Measurements from ENCODE around the gene BAZ1A.

Gene BAZ1A, protein sequence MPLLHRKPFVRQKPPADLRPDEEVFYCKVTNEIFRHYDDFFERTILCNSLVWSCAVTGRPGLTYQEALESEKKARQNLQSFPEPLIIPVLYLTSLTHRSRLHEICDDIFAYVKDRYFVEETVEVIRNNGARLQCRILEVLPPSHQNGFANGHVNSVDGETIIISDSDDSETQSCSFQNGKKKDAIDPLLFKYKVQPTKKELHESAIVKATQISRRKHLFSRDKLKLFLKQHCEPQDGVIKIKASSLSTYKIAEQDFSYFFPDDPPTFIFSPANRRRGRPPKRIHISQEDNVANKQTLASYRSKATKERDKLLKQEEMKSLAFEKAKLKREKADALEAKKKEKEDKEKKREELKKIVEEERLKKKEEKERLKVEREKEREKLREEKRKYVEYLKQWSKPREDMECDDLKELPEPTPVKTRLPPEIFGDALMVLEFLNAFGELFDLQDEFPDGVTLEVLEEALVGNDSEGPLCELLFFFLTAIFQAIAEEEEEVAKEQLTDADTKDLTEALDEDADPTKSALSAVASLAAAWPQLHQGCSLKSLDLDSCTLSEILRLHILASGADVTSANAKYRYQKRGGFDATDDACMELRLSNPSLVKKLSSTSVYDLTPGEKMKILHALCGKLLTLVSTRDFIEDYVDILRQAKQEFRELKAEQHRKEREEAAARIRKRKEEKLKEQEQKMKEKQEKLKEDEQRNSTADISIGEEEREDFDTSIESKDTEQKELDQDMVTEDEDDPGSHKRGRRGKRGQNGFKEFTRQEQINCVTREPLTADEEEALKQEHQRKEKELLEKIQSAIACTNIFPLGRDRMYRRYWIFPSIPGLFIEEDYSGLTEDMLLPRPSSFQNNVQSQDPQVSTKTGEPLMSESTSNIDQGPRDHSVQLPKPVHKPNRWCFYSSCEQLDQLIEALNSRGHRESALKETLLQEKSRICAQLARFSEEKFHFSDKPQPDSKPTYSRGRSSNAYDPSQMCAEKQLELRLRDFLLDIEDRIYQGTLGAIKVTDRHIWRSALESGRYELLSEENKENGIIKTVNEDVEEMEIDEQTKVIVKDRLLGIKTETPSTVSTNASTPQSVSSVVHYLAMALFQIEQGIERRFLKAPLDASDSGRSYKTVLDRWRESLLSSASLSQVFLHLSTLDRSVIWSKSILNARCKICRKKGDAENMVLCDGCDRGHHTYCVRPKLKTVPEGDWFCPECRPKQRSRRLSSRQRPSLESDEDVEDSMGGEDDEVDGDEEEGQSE (N-terminal part only)

GRCh38 chr14:34875031-34875922, at the start of gene BAZ1A:
TSS of gene BAZ1A (minus strand) at chr14:34875360. CDS start at chr14:34874604, 756 bp downstream.
- DNase-seq, result peak; percentile 42

GRCh38 chr14:34920339-34920738, 45.2 kb upstream of the BAZ1A start:
- no peak for DNase-seq

- no peak for DNase-seq
These were observed 38.5 kb upstream of the BAZ1A start for GRCh38 chr14:34913619-34914018.

DNA sequence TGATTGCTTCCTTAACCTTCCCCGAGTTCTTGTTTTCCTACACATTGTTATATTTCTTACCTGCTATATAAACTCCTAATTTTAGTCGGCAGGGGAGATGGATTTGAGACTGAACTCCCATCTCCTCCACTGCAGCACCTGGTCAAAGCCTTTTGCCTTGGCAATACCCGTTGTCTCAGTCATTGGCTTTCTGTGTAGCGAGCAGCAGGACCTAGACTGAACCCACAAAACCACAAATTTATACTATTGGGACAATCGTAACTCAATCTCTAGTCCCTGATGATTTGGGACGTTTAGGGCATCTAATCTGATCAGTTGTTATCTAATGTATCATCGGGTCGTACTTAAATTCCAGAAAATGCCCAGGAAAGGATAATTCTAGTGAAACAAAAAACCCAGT, 37.8 kb upstream of the BAZ1A start:
- no peak for DNase-seq

- DNase-seq, result peak; percentile 5
These were observed 37.0 kb upstream of the BAZ1A start for GRCh38 chr14:34912182-34912581.

DNA sequence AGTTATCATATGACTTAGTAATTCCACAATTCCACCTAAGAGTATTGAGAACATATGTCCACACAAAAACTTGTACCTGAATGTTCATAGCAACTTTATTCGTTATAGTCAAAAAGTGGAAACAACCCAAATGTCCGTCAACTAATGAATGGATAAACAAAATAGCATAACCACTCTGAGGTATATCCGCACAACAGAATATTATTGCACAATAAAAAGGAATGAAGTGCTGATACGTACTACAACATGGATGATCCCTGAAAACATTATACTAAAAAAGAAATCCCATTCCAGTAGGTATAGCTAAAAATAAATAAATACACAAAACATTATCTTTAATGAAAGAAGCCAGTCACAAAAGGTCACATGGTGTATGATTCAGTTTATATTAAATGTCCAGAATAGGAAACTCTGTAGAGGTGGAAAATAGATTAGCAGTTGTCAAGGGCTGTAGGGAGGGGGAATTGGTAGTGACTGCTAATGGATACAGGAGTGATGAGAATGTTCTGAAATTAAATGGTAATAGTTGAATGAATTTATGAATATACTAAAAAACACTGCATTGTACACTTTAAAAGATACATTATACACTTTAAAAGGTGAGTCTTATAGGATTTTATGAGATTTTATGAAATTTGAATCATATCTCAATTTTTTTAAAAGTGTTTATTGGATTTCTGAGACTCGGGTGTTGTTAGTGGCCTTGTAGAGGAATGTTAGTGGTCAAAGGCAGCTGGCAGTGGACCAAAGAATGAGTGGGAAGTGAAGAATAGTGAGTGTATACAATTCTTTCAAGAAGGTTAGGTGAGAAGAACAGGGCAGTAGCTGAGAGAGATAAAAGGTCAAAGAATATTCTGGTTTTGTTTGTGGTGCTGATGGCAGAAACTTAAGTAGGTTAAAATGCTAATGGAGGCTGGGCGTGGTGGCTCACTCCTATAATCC, 36.3 kb upstream of the BAZ1A start:
- no peak for DNase-seq

DNA sequence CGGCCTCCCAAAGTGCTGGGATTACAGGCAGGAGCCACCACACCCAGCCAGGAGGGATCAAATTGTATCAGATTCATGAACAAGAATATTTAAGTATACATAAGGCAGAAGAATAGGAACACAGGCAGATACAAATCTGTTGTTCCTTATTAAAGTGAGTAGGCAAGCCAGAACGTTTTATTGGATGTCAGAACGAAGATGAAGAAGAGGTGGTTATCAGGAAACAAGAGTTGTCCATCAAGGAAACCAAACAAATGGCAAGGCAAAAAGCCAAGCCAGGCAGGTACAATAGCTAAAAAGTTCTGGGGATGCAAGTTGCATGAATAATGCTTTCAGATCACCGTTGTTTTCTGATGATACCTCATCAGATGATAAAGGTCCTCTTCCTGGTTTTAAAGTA, 31.1 kb upstream of the BAZ1A start:
- DNase-seq, result no peak

DNA sequence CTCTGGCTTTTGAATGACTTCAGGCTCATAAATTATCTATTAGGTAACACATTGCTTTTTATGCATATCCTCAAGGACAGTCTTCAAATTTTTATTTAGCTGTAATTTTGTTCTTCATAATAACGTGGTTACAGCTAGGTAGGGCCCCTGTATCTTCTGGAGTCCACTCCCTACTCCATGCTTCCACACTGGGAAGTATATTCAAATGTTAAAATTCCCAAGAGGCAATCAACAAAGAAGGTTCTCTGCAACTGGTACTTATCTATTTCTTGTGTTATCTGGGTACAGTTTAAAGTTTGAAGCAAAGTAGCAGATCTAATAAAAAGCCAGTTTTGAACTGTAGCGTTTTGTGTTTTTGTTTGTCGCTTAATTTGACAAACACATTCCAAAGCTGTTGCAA, 20.1 kb upstream of the BAZ1A start:
- DNase-seq, result no peak

DNA sequence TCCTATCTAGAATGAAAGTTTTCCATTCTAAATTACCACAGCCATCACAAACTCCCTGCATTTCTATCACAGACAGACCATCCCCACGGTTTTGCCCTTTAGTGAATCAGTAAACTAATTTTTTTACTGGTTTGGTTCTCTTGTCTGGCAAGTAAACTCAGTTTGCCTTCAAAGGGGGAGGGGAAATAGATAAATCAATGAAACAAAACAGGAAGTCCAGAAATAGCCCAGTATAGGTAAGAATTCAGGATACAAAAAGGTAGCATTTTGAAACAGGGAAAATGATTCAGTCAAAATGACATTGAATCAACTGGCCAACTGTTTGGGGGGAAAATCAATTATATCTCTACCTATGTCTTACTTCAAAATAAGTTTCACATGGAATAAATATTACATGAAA, 15.8 kb upstream of the BAZ1A start:
- DNase-seq, result no peak

GRCh38 chr14:34888186-34888585, 13.0 kb upstream of the BAZ1A start:
- DNase-seq, result no peak

DNA sequence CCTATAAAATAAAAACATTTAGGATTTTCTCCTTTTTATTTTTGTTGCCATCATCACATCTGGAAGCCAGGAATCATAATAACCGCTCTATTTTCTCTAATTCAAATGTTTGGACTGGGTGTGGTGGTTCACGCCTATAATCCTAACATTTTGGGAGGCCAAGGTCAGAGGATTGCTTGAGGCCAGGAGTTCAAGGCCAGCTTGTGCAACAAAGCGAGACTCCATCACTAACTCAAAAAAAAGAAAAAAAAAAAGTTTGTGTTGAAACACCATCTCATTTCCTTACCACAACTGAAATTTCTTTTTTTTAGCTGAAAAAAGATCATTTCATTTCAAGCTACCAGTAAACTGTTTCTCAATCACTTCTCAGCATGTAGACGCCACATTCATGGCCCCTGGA, 8.8 kb upstream of the BAZ1A start:
- no peak for DNase-seq

DNA sequence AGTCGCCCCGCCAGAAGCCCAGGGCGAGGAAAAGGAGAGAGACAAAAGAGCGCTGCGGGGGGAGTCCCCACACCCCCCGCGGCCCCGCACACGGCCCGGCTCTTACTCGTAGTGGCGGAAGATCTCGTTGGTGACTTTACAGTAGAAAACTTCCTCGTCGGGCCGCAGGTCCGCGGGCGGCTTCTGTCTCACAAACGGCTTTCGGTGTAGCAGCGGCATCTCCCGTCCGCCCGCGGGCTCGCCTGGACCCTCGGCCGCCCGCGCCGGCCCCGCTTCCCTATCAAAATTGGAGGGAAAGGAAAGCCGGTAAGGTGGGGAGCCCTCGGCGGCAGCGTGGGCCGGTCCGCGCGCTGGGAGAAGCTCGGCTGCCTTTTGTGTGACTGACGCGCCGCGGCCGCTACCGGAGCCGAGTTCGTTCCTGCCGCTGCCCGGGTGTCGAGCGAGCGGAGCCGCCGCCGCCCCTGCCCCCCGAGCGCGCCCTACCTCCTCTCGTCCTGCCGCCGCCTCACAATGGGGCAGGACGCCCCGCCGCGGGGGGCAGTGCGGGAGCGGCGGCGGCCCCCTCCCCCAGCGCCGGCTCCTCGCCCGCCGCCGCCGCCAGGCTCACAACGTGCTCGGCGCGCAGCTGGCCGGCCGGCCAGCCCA, 652 bp downstream of the BAZ1A start:
- peak; percentile 47 for DNase-seq

DNA sequence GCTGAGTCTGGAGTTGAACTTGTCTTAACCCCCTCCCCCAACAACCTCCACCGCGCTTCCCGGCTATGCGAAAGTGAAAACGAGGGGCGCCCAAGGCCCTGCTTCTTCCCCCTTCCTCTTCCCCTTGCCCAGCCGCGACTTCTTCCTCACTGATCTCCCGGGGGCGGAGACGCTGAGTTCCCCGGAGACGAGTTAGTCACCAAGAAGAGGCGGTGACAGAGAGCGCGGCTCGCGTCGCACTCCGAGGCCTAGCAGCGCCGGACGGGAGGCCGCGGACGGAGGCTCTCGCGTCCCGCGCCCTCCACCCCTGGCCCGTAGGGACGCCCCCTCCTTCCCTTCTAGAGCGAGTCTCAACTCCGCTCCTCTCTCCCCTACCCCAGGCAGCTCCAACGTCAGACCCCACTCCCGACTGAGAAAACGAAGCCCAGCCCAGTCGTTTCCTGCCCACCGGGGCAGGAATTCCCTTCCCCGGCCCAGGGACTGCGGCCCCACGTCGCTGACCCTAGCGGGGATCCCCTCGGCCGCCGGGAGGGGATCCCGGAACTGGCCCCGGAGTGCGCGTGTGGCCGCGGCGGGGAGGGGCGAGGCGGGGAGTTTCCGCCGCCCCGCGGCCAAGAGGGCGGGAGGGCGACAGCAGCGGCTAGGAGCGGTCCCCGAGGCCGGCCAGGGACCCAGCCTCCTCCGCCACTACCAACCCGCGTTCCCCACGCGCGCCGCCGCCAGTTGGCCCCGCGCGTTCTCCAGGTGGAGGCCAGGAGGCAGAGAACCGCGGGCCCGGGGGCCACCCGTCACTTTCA, 1.4 kb downstream of the BAZ1A start:
- peak; percentile 91 for DNase-seq

GRCh38 chr14:34872822-34873588, 2.2 kb downstream of the BAZ1A start:
- DNase-seq, result peak; percentile 26

DNA sequence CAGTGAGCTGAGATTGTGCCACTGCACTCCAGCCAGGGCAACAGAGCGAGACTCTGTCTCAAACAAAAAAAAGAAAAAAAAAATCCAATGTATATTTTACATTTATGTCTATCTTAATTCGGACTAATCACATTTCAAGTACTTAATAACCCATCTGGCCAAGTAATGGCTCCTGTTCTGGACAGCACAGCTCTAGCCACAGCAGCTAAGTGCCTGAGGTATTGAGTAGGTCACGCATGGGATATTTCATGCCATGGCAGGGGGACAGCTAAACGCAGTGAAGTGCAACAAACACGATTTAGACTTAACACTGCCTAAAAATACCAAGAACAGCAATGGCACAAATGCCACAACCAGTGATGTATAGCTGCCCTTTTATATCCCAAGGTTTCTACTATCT, 8.0 kb downstream of the BAZ1A start:
- DNase-seq, result no peak

DNA sequence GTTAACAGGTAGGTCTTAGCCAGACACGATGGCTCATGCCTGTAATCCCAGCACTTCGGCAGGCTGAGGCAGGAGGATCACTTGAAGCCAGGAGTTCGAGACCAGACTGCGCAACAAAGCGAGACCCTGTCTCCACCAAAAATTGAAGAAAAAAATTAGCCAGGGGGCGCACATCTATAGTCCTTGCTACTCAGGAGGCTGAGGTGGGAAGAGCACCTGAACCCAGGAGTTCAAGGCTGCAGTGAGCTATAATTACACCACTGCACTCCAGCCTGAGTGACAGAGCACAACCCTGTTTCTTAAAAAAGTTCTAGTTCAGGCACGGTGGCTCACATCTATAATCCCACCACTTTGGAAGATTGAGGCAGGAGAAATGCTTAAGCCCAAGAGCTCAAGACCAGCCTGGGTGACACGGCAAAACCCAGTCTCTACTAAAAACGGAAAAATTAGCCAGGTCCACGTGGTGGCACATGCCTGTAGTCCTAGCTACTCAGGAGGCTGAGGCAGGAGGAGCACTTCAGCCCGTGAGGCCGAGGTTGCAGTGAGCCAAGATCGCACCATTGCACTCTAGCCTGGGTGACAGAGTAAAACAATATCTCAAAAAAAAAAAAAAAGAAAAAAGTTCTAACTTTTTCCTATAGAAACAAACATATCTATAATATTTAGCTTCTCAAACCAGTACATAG, 9.1 kb downstream of the BAZ1A start:
- no peak for DNase-seq

DNA sequence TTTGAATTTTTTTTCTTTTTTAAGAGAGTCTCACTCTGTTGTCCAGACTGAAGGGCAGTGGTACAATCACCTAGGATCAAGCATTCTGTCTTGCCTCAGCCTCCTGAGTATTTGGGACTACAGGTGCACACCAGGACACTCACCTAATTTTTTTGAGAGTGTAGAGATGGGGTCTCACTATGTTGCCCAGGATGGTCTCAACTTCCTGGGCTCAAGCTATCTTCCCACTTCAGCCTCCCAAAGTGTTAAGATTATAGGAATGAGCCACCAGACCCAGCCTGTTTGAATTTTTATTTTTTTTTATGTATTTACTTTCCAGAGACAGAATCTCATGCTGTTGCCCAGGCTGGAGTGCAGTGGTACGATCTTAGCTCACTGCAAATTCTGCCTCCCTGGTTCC, 11.3 kb downstream of the BAZ1A start:
- DNase-seq, result no peak

- DNase-seq, result no peak
These were observed 16.4 kb downstream of the BAZ1A start for GRCh38 chr14:34858765-34859164.
